RCC 7860 (cell line): ENCODE results near the gene ATG7.
A peak's percentile ranks its signal among the peaks of the same experiment; 100 is the strongest.

Experiments
- DNase-seq: peaks from one replicate; pipeline ENCODE4 v3.0.0-alpha.2; 2015; ENCODE audit warnings: low spot score
- FAIRE-seq: peaks from 2 replicates; lab custom pipeline; 2012; peaks lifted over from hg19 to GRCh38; lab: Jason Lieb, UNC

Gene ATG7

GRCh38 chr3:11271986-11272904 is at the start of gene ATG7:
TSS of gene ATG7 (plus strand) at chr3:11272397. CDS start at chr3:11298696, 26,299 bp downstream.
- FAIRE-seq, result peak; percentile 14

GRCh38 chr3:11224010-11224409 is 48.2 kb upstream of the ATG7 start:
- FAIRE-seq, result no peak
- no peak for DNase-seq

More at GRCh38 chr3:11271986-11272904, at the start of gene ATG7:
- DNase-seq, result peak; percentile 82

- FAIRE-seq (no peak), DNase-seq (no peak)
These were observed 47.3 kb upstream of the ATG7 start for GRCh38 chr3:11224870-11225229.

GRCh38 chr3:11226042-11226370 is 46.2 kb upstream of the ATG7 start:
- DNase-seq (no peak), FAIRE-seq (no peak)

- DNase-seq (no peak), FAIRE-seq (no peak)
These were observed 44.2 kb upstream of the ATG7 start for GRCh38 chr3:11228041-11228440.

- FAIRE-seq, result no peak
- no peak for DNase-seq
These were observed 42.1 kb upstream of the ATG7 start for GRCh38 chr3:11230125-11230524.

- no peak for FAIRE-seq
These were observed 41.4 kb upstream of the ATG7 start for GRCh38 chr3:11230832-11231231.

GRCh38 chr3:11235385-11235784 is 36.8 kb upstream of the ATG7 start:
- FAIRE-seq (no peak), DNase-seq (no peak)

More at GRCh38 chr3:11230832-11231231, 41.4 kb upstream of the ATG7 start:
- DNase-seq, result no peak

GRCh38 chr3:11236588-11237461 is 35.4 kb upstream of the ATG7 start:
- FAIRE-seq, result no peak
- DNase-seq, result peak; percentile 11

- DNase-seq (peak; percentile 82), FAIRE-seq (peak; percentile 88)
These were observed 34.1 kb upstream of the ATG7 start for GRCh38 chr3:11238060-11238459.

- peak; percentile 97 for FAIRE-seq
These were observed 33.3 kb upstream of the ATG7 start for GRCh38 chr3:11238880-11239279.

GRCh38 chr3:11239796-11240195 is 32.4 kb upstream of the ATG7 start:
- DNase-seq, result no peak

More at GRCh38 chr3:11238880-11239279, 33.3 kb upstream of the ATG7 start:
- DNase-seq, result peak; percentile 92

GRCh38 chr3:11240496-11240895 is 31.7 kb upstream of the ATG7 start:
- DNase-seq (no peak), FAIRE-seq (no peak)

More at GRCh38 chr3:11239796-11240195, 32.4 kb upstream of the ATG7 start:
- no peak for FAIRE-seq

GRCh38 chr3:11244121-11244677 is 28.0 kb upstream of the ATG7 start:
- no peak for FAIRE-seq

GRCh38 chr3:11245276-11245675 is 26.9 kb upstream of the ATG7 start:
- no peak for FAIRE-seq
- no peak for DNase-seq

More at GRCh38 chr3:11244121-11244677, 28.0 kb upstream of the ATG7 start:
- DNase-seq, result no peak

- FAIRE-seq (no peak), DNase-seq (no peak)
These were observed 26.2 kb upstream of the ATG7 start for GRCh38 chr3:11245827-11246662.

GRCh38 chr3:11246663-11246970 is 25.6 kb upstream of the ATG7 start:
- FAIRE-seq, result no peak
- DNase-seq, result no peak

GRCh38 chr3:11247362-11247761 is 24.8 kb upstream of the ATG7 start:
- DNase-seq (no peak), FAIRE-seq (no peak)

- DNase-seq (no peak), FAIRE-seq (no peak)
These were observed 23.6 kb upstream of the ATG7 start for GRCh38 chr3:11248596-11248995.
